Measurements from ENCODE around the gene ADRM1. TPM values are rescaled to one million over a fixed set of nuclear protein-coding genes. Genes with fewer than 3 reads are reported as not detected.

The ADRM1 gene
- total and polyA plus RNA-seq, 2 experiments from 2014 or later: 206 to 243 TPM

DNA sequence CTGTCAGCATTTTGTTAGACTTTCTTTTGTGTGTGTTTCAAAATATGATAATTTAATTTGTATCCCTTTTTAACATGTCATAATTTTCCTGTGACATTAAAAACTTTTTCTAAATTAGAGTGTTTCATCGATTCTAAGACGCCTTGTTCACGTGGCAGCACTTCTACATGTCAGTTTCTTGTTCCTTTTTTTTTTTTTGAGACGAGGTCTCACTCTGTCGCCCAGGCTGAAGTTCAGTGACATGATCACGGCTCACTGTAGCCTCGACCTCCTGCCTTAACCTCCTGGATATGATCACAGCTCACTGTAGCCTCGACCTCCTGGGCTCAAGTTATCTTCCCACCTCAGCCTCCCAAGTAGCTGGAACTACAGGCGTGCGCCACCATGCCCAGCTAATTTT, 27.6 kb upstream of the ADRM1 start:
- Histone ChIP-seq H2AFZ (no peak overlapping the region), H3K27ac (ENCODE audit: low read depth) (no peak overlapping the region), H3K4me1 (ENCODE audit: insufficient read depth) (no peaks in the 10 kb centered on the region), H3K36me3 (ENCODE audit: insufficient read depth) (no peaks in the 10 kb centered on the region), H3K4me3 (no peak overlapping the region), H3K9me2 (ENCODE audit: insufficient read depth) (no peaks in the 10 kb centered on the region), H3K27me3 (ENCODE audit: insufficient read depth) (no peaks in the 10 kb centered on the region), H4K20me1 (replicated peaks; ENCODE audit: insufficient read depth) (no peaks in the 10 kb centered on the region; the same call in 1 of the 2 replicates), H3K4me2 (no peak overlapping the region), H3K79me2 (replicated peaks; ENCODE audit: insufficient read depth) (no peaks in the 10 kb centered on the region), H3F3A (replicated peaks; ENCODE audit: low read depth) (no peaks in the 10 kb centered on the region)
- DNase-seq (ENCODE audit: low spot score) (no peak), ATAC-seq (no peak)
- H3K4me1 Mint-ChIP-seq: no peaks in the 10 kb centered on the region
- no peaks in the 10 kb centered on the region for H3K9me3 Mint-ChIP-seq
- H3K36me3 Mint-ChIP-seq (ENCODE audit: low read depth): peaks cover 27% of the 10 kb centered on the region
- TF ChIP-seq EZH2phosphoT487 (IDR thresholded peaks at IDR 0.05; ENCODE audit: unreplicated experiment) (no peak), NANOG (IDR thresholded peaks at IDR 0.05; ENCODE audit: borderline replicate concordance) (no peak), ZNF331 (CRISPR knock-in tag; IDR thresholded peaks at IDR 0.05; ENCODE audit: low read depth) (no peak), EZH2 (IDR thresholded peaks at IDR 0.05; ENCODE audit: low read depth, unreplicated experiment) (no peak), POLR2AphosphoS5 (IDR thresholded peaks at IDR 0.05; ENCODE audit: low read depth) (no peak), ZNF114 (CRISPR knock-in tag; IDR thresholded peaks at IDR 0.05) (no peak), STAT1 (IDR thresholded peaks at IDR 0.05; ENCODE audit: unreplicated experiment) (no peak), CREB1 (CRISPR knock-in tag; IDR thresholded peaks at IDR 0.05; ENCODE audit: low read depth) (no peak), JUNB (IDR thresholded peaks at IDR 0.05; ENCODE audit: unreplicated experiment) (no peak)
- TF ChIP-seq, protein P1, sequence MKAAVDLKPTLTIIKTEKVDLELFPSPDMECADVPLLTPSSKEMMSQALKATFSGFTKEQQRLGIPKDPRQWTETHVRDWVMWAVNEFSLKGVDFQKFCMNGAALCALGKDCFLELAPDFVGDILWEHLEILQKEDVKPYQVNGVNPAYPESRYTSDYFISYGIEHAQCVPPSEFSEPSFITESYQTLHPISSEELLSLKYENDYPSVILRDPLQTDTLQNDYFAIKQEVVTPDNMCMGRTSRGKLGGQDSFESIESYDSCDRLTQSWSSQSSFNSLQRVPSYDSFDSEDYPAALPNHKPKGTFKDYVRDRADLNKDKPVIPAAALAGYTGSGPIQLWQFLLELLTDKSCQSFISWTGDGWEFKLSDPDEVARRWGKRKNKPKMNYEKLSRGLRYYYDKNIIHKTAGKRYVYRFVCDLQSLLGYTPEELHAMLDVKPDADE (IDR thresholded peaks at IDR 0.05): no peak
- TF ChIP-seq, protein P2, sequence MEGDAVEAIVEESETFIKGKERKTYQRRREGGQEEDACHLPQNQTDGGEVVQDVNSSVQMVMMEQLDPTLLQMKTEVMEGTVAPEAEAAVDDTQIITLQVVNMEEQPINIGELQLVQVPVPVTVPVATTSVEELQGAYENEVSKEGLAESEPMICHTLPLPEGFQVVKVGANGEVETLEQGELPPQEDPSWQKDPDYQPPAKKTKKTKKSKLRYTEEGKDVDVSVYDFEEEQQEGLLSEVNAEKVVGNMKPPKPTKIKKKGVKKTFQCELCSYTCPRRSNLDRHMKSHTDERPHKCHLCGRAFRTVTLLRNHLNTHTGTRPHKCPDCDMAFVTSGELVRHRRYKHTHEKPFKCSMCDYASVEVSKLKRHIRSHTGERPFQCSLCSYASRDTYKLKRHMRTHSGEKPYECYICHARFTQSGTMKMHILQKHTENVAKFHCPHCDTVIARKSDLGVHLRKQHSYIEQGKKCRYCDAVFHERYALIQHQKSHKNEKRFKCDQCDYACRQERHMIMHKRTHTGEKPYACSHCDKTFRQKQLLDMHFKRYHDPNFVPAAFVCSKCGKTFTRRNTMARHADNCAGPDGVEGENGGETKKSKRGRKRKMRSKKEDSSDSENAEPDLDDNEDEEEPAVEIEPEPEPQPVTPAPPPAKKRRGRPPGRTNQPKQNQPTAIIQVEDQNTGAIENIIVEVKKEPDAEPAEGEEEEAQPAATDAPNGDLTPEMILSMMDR (conservative IDR thresholded peaks at IDR 0.05; ENCODE audit: low read depth in 2 of 2): no peak
- TF ChIP-seq, protein P3, sequence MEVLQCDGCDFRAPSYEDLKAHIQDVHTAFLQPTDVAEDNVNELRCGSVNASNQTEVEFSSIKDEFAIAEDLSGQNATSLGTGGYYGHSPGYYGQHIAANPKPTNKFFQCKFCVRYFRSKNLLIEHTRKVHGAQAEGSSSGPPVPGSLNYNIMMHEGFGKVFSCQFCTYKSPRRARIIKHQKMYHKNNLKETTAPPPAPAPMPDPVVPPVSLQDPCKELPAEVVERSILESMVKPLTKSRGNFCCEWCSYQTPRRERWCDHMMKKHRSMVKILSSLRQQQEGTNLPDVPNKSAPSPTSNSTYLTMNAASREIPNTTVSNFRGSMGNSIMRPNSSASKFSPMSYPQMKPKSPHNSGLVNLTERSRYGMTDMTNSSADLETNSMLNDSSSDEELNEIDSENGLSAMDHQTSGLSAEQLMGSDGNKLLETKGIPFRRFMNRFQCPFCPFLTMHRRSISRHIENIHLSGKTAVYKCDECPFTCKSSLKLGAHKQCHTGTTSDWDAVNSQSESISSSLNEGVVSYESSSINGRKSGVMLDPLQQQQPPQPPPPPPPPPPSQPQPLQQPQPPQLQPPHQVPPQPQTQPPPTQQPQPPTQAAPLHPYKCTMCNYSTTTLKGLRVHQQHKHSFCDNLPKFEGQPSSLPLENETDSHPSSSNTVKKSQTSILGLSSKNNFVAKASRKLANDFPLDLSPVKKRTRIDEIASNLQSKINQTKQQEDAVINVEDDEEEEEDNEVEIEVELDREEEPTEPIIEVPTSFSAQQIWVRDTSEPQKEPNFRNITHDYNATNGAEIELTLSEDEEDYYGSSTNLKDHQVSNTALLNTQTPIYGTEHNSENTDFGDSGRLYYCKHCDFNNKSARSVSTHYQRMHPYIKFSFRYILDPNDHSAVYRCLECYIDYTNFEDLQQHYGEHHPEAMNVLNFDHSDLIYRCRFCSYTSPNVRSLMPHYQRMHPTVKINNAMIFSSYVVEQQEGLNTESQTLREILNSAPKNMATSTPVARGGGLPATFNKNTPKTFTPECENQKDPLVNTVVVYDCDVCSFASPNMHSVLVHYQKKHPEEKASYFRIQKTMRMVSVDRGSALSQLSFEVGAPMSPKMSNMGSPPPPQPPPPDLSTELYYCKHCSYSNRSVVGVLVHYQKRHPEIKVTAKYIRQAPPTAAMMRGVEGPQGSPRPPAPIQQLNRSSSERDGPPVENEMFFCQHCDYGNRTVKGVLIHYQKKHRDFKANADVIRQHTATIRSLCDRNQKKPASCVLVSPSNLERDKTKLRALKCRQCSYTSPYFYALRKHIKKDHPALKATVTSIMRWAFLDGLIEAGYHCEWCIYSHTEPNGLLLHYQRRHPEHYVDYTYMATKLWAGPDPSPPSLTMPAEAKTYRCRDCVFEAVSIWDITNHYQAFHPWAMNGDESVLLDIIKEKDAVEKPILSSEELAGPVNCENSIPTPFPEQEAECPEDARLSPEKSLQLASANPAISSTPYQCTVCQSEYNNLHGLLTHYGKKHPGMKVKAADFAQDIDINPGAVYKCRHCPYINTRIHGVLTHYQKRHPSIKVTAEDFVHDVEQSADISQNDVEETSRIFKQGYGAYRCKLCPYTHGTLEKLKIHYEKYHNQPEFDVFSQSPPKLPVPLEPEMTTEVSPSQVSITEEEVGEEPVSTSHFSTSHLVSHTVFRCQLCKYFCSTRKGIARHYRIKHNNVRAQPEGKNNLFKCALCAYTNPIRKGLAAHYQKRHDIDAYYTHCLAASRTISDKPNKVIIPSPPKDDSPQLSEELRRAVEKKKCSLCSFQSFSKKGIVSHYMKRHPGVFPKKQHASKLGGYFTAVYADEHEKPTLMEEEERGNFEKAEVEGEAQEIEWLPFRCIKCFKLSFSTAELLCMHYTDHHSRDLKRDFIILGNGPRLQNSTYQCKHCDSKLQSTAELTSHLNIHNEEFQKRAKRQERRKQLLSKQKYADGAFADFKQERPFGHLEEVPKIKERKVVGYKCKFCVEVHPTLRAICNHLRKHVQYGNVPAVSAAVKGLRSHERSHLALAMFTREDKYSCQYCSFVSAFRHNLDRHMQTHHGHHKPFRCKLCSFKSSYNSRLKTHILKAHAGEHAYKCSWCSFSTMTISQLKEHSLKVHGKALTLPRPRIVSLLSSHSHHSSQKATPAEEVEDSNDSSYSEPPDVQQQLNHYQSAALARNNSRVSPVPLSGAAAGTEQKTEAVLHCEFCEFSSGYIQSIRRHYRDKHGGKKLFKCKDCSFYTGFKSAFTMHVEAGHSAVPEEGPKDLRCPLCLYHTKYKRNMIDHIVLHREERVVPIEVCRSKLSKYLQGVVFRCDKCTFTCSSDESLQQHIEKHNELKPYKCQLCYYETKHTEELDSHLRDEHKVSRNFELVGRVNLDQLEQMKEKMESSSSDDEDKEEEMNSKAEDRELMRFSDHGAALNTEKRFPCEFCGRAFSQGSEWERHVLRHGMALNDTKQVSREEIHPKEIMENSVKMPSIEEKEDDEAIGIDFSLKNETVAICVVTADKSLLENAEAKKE (CRISPR knock-in tag; IDR thresholded peaks at IDR 0.05): no peak
- TF ChIP-seq, protein P4, sequence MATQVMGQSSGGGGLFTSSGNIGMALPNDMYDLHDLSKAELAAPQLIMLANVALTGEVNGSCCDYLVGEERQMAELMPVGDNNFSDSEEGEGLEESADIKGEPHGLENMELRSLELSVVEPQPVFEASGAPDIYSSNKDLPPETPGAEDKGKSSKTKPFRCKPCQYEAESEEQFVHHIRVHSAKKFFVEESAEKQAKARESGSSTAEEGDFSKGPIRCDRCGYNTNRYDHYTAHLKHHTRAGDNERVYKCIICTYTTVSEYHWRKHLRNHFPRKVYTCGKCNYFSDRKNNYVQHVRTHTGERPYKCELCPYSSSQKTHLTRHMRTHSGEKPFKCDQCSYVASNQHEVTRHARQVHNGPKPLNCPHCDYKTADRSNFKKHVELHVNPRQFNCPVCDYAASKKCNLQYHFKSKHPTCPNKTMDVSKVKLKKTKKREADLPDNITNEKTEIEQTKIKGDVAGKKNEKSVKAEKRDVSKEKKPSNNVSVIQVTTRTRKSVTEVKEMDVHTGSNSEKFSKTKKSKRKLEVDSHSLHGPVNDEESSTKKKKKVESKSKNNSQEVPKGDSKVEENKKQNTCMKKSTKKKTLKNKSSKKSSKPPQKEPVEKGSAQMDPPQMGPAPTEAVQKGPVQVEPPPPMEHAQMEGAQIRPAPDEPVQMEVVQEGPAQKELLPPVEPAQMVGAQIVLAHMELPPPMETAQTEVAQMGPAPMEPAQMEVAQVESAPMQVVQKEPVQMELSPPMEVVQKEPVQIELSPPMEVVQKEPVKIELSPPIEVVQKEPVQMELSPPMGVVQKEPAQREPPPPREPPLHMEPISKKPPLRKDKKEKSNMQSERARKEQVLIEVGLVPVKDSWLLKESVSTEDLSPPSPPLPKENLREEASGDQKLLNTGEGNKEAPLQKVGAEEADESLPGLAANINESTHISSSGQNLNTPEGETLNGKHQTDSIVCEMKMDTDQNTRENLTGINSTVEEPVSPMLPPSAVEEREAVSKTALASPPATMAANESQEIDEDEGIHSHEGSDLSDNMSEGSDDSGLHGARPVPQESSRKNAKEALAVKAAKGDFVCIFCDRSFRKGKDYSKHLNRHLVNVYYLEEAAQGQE (IDR thresholded peaks at IDR 0.05; ENCODE audit: unreplicated experiment): no peak
- H3K4me3 Mint-ChIP-seq: no peak overlapping the region
- H3K27me3 Mint-ChIP-seq (ENCODE audit: insufficient read depth, low read depth, poor library complexity): no peaks in the 10 kb centered on the region
- no peak overlapping the region; the same call in 1 of the 2 replicates for H3K27ac Mint-ChIP-seq

Data from GM23338 (cell line).